GM12801 (cell line): ENCODE data around the gene FMN2.

Experiments used
- TF ChIP-seq, protein P1 (sequence below): IDR thresholded peaks from one replicate; pipeline ENCODE4 v1.5.1; 2011; ENCODE audit warnings: control low read depth; ENCODE audit not compliant: insufficient read length; ENCODE audit errors: extremely low read depth

Gene FMN2

GRCh38 chr1:240399381-240399780 is 307.7 kb downstream of the FMN2 start:
- TF ChIP-seq, protein P1, sequence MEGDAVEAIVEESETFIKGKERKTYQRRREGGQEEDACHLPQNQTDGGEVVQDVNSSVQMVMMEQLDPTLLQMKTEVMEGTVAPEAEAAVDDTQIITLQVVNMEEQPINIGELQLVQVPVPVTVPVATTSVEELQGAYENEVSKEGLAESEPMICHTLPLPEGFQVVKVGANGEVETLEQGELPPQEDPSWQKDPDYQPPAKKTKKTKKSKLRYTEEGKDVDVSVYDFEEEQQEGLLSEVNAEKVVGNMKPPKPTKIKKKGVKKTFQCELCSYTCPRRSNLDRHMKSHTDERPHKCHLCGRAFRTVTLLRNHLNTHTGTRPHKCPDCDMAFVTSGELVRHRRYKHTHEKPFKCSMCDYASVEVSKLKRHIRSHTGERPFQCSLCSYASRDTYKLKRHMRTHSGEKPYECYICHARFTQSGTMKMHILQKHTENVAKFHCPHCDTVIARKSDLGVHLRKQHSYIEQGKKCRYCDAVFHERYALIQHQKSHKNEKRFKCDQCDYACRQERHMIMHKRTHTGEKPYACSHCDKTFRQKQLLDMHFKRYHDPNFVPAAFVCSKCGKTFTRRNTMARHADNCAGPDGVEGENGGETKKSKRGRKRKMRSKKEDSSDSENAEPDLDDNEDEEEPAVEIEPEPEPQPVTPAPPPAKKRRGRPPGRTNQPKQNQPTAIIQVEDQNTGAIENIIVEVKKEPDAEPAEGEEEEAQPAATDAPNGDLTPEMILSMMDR, result no peak

DNA sequence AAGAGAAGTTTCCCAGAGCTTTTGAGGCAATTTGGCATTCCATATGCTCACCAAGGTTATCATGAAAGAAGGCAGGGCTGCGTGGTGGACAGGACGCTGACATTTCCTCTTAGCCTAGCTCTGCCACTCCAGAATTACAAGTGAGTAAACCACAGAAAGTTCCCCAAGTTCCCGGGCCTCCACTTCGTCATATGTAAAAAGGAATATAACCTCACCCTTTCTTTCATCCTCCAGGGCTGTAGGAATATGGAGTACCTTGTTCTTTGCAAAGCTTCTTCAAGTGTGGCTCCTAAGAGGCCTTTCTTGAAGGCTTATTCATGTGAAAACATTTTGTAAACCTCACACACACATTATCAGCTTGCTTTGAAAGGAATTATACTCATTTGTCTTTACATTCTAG is 310.0 kb downstream of the FMN2 start:
- TF ChIP-seq, protein P1, result no peak

GRCh38 chr1:240402326-240402725 is 310.6 kb downstream of the FMN2 start:
- TF ChIP-seq, protein P1, result no peak

DNA sequence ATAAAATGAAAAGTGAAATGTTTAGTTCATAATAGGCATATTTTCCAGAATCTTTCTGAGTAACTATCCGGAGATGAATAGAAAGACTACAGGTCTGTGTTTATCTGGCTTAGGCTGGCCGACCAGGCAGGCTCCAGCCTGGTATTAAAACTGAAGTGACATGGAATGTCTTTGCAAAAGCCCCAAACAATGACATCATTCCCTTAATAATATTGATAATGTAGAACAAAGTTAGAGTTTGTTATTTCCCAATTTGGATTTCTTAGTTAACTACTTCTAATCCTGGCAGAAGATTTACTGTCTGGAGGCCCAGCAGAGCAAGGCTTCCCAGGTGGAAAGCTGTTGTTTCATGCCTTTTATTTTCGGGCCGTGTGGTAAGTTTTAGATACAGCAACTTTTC is 312.6 kb downstream of the FMN2 start:
- TF ChIP-seq, protein P1, result no peak

DNA sequence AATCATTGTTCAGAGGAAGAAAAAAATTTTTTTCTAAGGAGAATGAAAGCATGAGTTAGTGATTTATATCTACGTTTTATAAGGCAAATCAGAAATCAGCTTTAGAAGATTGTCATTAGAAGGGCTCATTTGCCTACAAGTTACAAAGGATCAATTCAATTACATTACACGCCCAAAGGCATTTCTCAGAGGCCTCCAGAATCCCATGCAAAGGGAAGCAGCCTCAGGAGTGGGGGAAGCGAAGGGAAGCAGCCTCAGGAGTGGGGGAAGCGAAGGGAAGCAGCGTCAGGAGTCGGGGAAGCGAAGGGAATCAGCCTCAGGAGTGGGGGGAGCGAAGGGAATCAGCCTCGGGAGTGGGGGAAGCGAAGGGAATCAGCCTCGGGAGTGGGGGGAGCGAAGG is 314.1 kb downstream of the FMN2 start:
- TF ChIP-seq, protein P1, result no peak

DNA sequence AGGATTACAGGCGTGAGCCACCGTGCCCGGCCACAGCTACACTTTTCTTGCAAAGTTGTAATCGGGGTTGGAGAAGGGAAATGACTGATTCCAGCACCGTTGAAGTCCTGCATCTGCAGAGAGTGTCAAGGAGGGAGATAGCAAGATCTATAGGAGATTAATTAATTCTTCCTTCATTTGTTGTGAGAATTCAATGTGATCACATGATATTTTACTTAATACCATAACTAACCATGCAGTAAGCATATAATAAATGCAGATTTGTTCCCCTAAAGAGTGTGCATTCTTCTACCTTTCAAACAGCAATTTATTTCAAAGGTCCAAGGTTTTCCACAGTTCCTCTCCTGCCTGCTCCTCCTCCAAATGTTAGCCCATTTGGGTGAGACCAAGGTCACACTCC is 315.7 kb downstream of the FMN2 start:
- TF ChIP-seq, protein P1, result no peak

DNA sequence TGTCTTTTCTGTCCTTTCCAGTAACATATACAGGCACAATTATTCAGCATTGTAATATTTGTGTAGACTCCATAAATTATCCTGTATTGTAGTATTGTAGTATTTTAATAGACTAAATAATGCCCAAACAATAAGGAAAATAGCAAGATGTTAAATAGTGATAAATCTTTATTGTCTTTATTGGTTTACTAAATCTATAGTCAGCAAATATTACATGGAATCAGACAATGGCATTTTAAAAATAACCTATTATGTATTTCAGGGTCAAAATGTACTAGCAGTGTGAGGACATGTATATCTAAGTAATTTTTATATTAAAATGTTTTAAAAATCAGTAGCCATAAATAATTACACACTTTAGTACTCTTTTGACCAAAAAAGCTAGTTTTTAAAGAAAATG is 317.9 kb downstream of the FMN2 start:
- TF ChIP-seq, protein P1, result no peak

- TF ChIP-seq, protein P1, result no peak
Observed at GRCh38 chr1:240413732-240414131, 322.0 kb downstream of the FMN2 start.
